Islet precursor cell (in vitro differentiated cells): ENCODE data around the gene ARHGAP36.

ENCODE experiments used
- DNase-seq: peaks from one replicate; pipeline ENCODE4 v3.0.0-alpha.2; 2018

The ARHGAP36 gene

DNA sequence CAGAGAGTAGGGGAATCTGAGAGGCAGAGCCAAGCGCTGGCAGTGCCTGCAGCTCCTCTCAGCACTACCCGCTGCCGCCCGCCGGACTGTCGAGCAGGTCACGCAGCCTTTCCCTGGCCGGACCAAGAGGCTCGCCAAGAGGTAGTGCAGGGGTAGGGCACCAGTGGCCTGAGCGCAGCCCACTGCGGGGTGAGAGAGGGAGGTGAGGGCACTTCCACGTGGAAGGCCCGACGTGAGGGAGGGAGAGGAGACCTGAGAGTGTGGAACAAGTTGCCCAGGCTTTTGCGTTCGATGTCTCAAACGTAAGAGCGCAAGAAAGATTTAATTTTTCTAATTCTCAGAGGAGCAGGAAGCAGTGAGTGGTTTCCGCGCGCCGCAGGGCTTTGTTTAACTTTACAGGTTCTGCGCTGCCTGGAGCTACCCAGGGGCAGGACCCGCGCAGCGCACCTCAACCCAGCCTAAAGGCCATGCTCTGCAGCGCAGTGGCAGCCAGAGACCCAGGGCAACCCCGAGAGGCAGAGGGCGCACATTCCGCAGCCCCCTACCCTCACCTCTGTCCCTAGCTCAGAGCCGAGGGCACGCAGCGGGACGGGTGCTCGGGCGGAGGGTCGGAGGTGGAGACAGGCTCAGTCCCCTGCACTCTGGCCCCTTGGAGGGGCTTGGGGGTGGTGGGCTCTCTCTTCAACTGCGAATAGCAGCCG lies 14.9 kb downstream of the ARHGAP36 start:
- no peak for DNase-seq

DNA sequence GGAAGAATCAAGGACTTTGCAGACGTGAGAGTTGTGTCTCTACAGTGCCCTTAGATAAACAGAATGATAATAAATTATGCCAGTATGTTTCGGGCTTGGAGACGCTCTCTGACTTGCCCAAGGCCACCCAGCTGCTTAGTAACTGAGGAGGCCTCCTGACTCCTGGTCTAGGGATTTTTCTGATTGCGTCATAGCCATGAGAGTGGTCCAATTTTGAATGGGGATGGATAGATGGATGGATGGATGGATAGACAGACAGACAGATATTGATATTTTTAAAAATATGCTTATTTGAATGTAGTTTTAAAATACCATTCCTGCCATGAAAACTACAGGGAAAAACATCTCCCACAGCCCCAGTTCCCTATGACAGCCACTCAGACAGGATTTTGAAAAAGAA lies 15.5 kb downstream of the ARHGAP36 start:
- no peak for DNase-seq

DNA sequence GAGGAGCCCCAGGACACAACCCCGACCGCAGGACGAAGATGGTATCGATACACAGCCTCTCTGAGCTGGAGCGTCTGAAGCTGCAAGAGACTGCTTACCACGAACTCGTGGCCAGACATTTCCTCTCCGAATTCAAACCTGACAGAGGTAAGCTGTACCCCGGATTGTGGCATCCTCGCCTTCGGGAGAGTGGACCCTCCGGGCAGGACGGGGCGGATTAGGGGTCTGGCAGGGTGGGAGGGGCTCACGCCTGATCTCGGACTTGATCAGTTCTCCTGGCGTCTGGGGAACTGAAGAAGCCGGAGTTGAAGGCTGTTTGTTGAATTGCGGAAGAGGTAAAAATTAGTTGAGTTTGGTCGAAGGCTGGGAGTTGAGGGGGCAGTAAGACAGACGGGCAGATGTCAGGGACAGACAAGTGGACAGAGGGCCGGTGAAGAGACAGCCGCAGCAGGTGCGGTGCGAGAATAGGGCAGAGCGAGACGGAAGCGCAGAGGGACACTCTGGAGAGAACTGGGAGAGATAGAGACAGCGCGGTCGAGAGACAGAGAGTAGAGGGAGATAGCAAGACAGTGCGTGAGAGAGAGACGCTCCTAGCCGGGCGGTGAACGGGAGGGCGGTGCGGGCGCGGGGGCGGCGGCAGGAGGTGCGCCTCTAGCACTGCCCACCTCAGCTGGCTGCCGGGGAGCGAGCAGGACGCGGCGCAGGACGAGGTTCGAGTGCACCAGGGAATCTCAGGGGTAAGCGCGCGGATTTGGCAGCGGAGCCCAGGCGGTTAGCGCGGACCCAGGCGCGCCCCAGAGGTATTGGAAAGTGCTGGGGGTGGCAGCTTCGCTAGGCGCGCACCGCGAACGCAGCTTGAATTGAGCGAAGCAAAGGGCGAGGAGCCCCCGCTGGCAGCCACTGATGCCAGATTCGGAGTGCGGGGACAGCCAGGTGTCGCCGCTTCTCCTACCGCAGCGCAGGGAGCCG lies 23.9 kb downstream of the ARHGAP36 start:
- no peak for DNase-seq

DNA sequence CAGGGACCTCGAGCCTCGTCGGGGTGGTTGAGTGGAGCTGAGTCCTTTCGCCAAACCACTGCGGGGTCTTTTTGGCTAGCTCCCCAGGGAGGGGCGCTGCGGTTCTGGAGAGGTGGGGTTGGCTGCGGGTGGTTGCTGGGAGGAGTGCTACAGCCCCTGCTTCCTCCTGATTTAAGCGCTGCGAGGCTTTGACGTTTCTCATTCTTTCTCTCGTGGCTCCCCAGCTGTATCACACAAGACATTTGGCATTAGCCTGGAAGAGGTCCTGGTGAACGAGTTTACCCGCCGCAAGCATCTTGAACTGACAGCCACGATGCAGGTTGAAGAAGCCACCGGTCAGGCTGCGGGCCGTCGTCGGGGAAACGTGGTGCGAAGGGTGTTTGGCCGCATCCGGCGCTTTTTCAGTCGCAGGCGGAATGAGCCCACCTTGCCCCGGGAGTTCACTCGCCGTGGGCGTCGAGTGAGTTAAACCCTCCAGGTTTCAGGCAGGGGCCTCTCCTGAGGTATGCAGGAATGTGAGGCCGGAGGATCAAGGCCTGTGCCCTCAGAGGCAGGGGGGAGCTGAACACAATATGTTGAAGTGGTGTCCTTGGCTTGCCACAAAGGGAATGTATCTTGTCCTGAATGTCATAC lies 25.5 kb downstream of the ARHGAP36 start:
- no peak for DNase-seq

DNA sequence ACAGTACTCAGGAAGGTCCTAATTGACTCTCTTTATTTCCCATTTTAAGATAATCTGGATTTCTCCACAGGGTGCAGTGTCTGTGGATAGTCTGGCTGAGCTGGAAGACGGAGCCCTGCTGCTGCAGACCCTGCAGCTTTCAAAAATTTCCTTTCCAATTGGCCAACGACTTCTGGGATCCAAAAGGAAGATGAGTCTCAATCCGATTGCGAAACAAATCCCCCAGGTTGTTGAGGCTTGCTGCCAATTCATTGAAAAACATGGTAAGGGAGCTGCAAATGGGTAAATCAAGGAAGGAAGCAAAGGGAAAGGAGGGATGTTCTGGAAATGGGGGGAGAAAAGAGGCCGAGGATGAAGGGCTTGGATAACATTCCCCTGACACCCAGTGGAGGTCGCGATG lies 26.0 kb downstream of the ARHGAP36 start:
- DNase-seq: no peak

DNA sequence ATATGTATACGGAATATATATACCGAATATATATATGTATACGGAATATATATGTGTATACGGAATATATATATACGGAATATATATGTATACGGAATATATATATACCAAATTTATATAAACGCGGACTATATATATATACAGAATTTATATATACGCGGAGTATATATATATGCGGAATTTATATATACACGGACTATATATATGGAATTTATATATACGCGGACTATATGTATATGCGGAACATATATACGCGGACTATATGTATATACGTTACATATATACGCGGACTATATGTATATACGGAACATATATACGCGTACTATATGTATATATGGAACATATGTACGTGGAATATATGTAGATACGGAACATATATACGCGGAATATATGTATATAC lies 78.6 kb downstream of the ARHGAP36 start:
- no peak for DNase-seq

DNA sequence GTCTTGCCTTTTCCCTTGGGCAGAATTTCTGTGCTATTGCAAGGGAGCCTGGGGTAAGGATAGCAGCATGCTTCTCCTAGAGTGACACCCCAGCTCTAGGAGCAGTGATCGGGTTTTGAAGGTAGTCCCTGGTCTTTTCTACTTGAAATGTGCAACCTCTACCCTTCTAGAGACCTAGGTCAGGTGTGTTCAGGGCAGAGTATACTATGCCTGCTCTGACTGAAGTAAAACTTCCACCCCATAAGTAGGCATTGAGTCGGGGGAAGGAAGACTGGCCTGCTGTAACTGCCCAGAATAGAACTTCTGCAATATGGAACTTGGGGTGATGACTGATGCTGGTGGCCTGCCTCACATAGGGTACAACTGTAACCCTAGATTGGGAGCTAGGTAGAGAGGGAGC lies 80.9 kb downstream of the ARHGAP36 start:
- no peak for DNase-seq
